ENCODE data around the gene PRKN. TPM values are rescaled to one million over a fixed set of nuclear protein-coding genes. Genes with fewer than 3 reads are reported as not detected.

The PRKN gene
- total RNA-seq, 1 donor from 2014 or later = 4.9 TPM

- H3K9me3 ChIP-seq = no peaks in the 10 kb centered on the region
- no peaks in the 10 kb centered on the region for H3K4me1 ChIP-seq
- no peak overlapping the region for H3K27ac ChIP-seq
- no peaks in the 10 kb centered on the region for H3K27me3 ChIP-seq
- no peaks in the 10 kb centered on the region for H3K36me3 ChIP-seq
- TF ChIP-seq, protein P1, sequence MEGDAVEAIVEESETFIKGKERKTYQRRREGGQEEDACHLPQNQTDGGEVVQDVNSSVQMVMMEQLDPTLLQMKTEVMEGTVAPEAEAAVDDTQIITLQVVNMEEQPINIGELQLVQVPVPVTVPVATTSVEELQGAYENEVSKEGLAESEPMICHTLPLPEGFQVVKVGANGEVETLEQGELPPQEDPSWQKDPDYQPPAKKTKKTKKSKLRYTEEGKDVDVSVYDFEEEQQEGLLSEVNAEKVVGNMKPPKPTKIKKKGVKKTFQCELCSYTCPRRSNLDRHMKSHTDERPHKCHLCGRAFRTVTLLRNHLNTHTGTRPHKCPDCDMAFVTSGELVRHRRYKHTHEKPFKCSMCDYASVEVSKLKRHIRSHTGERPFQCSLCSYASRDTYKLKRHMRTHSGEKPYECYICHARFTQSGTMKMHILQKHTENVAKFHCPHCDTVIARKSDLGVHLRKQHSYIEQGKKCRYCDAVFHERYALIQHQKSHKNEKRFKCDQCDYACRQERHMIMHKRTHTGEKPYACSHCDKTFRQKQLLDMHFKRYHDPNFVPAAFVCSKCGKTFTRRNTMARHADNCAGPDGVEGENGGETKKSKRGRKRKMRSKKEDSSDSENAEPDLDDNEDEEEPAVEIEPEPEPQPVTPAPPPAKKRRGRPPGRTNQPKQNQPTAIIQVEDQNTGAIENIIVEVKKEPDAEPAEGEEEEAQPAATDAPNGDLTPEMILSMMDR (IDR thresholded peaks at IDR 0.05) = no peak
- TF ChIP-seq POLR2A (IDR thresholded peaks at IDR 0.05) (no peak), POLR2AphosphoS5 (IDR thresholded peaks at IDR 0.05; ENCODE audit: insufficient read depth in 1 of 2, low read depth in 1 of 2) (no peak)
- intact Hi-C loops (cut with DNase I) = no loop called here
- H3K4me3 ChIP-seq = no peak overlapping the region
- no peak for DNase-seq (ENCODE audit: extremely low spot score in 2 of 2)
These were observed 363.1 kb downstream of the PRKN start for GRCh38 chr6:162364488-162364887.

DNA sequence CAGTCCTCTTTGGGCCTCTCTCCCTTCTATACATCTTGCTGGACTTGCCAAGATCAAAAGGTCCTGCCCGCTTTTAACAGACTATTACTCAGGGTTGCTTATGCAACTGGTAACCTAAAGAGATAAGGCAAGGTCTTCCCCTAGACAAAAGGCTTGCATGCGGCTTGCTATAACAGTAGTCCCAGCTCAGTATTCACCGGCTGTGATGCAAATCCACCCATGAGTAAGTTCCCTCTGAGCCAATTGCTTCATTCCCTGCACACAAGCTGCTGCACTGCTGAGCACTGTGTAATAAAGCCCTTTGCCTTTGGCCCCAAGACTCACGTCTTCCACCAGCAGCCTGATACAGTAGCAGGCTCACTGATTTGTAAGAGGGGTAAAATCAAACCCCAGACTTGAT is 363.8 kb downstream of the PRKN start:
- no peak for DNase-seq (ENCODE audit: extremely low spot score in 2 of 2)
- no peaks in the 10 kb centered on the region for H3K9me3 ChIP-seq
- no peak overlapping the region for H3K27ac ChIP-seq
- no peaks in the 10 kb centered on the region for H3K27me3 ChIP-seq
- TF ChIP-seq, protein P1 (IDR thresholded peaks at IDR 0.05) = no peak
- no peak for TF ChIP-seq POLR2A (IDR thresholded peaks at IDR 0.05)
- no peak for TF ChIP-seq POLR2AphosphoS5 (IDR thresholded peaks at IDR 0.05; ENCODE audit: insufficient read depth in 1 of 2, low read depth in 1 of 2)
- intact Hi-C loops (cut with DNase I) = no loop called here
- no peak overlapping the region for H3K4me3 ChIP-seq
- no peaks in the 10 kb centered on the region for H3K4me1 ChIP-seq
- no peaks in the 10 kb centered on the region for H3K36me3 ChIP-seq

DNA sequence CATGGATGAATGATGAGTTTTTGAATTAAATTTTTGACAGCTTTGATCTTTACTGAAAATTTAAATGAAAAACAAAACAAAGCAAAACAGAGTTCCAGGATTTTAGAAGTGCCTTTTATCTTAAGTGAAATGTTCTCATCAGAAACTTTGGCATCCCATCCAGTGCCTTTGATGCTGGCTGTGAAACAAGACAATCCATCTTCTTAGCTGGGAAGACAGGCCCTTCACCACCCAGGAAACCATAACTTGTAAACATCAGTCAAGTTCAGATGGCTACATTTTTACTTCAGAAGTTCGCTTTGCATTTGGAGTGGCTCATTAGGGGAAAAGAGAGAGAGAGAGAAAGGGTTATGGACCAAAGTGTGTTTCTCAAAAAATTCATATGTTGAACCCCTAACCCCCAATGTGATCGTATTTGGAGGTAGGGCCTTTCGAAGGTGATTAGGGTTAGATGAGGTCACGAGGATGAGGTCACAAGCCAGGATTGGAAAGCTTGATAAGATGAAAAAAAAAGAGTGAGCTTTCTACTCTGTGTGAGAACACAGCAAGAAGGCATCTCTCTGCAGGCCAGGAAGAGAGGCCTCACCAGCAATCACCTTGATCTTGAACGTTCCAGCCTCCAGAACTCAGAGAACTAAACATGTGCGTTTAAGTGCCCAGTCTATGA is 366.5 kb downstream of the PRKN start:
- TF ChIP-seq POLR2AphosphoS5 (IDR thresholded peaks at IDR 0.05; ENCODE audit: insufficient read depth in 1 of 2, low read depth in 1 of 2) (no peak), POLR2A (IDR thresholded peaks at IDR 0.05) (no peak)
- TF ChIP-seq, protein P1 (IDR thresholded peaks at IDR 0.05) = no peak
- H3K27ac ChIP-seq = no peak overlapping the region
- no peaks in the 10 kb centered on the region for H3K36me3 ChIP-seq
- no peaks in the 10 kb centered on the region for H3K4me1 ChIP-seq
- H3K4me3 ChIP-seq = no peak overlapping the region
- intact Hi-C loops (cut with DNase I) = no loop called here
- H3K9me3 ChIP-seq = no peaks in the 10 kb centered on the region
- DNase-seq (ENCODE audit: extremely low spot score in 2 of 2) = no peak
- no peaks in the 10 kb centered on the region for H3K27me3 ChIP-seq

GRCh38 chr6:162358625-162359024 is 368.9 kb downstream of the PRKN start:
- Histone ChIP-seq H3K9me3 (no peaks in the 10 kb centered on the region), H3K4me3 (no peak overlapping the region), H3K27ac (no peak overlapping the region), H3K4me1 (no peaks in the 10 kb centered on the region), H3K27me3 (no peaks in the 10 kb centered on the region), H3K36me3 (no peaks in the 10 kb centered on the region)
- intact Hi-C loops (cut with DNase I) = no loop called here
- TF ChIP-seq, protein P1 (IDR thresholded peaks at IDR 0.05) = no peak
- TF ChIP-seq POLR2A (IDR thresholded peaks at IDR 0.05) (no peak), POLR2AphosphoS5 (IDR thresholded peaks at IDR 0.05; ENCODE audit: insufficient read depth in 1 of 2, low read depth in 1 of 2) (no peak)
- no peak for DNase-seq (ENCODE audit: extremely low spot score in 2 of 2)

- intact Hi-C loops (cut with DNase I) = no loop called here
- Histone ChIP-seq H3K27me3 (no peaks in the 10 kb centered on the region), H3K9me3 (no peaks in the 10 kb centered on the region), H3K4me3 (no peak overlapping the region), H3K36me3 (no peaks in the 10 kb centered on the region), H3K27ac (no peak overlapping the region), H3K4me1 (no peaks in the 10 kb centered on the region)
- no peak for DNase-seq (ENCODE audit: extremely low spot score in 2 of 2)
- TF ChIP-seq POLR2A (IDR thresholded peaks at IDR 0.05) = no peak
- TF ChIP-seq POLR2AphosphoS5 (IDR thresholded peaks at IDR 0.05; ENCODE audit: insufficient read depth in 1 of 2, low read depth in 1 of 2) = no peak
- TF ChIP-seq, protein P1 (IDR thresholded peaks at IDR 0.05) = no peak
These were observed 382.5 kb downstream of the PRKN start for GRCh38 chr6:162345051-162345511.
